HepG2 (cell line): Measurements from ENCODE around the gene CCDC136.

Experiments
- BRF2 ChIP-seq: sonication (generic); formaldehyde crosslinking; IDR thresholded peaks from 2 replicates; pipeline ENCODE4 v1.8.1; 2022; ENCODE audit warnings: mild to moderate bottlenecking, missing genetic modification reagents
- CC2D1A ChIP-seq: sonication (generic); formaldehyde crosslinking; IDR thresholded peaks from 2 replicates; pipeline ENCODE4 v1.8.1; 2023; ENCODE audit warnings: mild to moderate bottlenecking, missing genetic modification reagents
- CHD4 ChIP-seq: fragments of 200-600 bp; sonication (generic); IDR thresholded peaks from 2 replicates; pipeline ENCODE4 v1.7.0; 2017; ENCODE audit warnings: mild to moderate bottlenecking, low read length, borderline replicate concordance
- EP300 ChIP-seq, 3 experiments: sonication (generic) in 1 of 3; formaldehyde crosslinking in 1 of 3; IDR thresholded peaks; 2 replicates each; pipeline versions ENCODE4 v1.5.1 to v1.6.1; 2011 to 2020; ENCODE audit warnings: low read depth in 2 of 3, low read length in 2 of 3, borderline replicate concordance in 1 of 3, improper control_type of control experiment in 1 of 3, mild to moderate bottlenecking in 1 of 3, missing genetic modification reagents in 1 of 3, moderate library complexity in 1 of 3
- EZH2 ChIP-seq: conservative IDR thresholded peaks from 2 replicates; pipeline ENCODE4 v1.6.1; 2012; ENCODE audit warnings: mild to moderate bottlenecking, low read depth, low read length, moderate library complexity
- FOXA3 ChIP-seq: IDR thresholded peaks from 2 replicates; pipeline ENCODE4 v1.6.1; 2016; ENCODE audit warnings: missing genetic modification reagents, missing compliant biosample characterization
- JUN ChIP-seq: sonication (generic); formaldehyde crosslinking; IDR thresholded peaks from 2 replicates; pipeline ENCODE4 v1.4.0; 2020; ENCODE audit warnings: mild to moderate bottlenecking, missing genetic modification reagents
- PRDM15 ChIP-seq: sonication (generic); formaldehyde crosslinking; IDR thresholded peaks from 2 replicates; pipeline ENCODE4 v1.4.0; 2020; ENCODE audit warnings: missing genetic modification reagents
- ZNF3 ChIP-seq: IDR thresholded peaks from 2 replicates; pipeline ENCODE4 v1.7.0; 2017; ENCODE audit warnings: inconsistent platforms
- ZNF724P ChIP-seq: sonication (generic); formaldehyde crosslinking; IDR thresholded peaks from 2 replicates; pipeline ENCODE4 v1.8.0; 2022; ENCODE audit warnings: missing genetic modification reagents, borderline replicate concordance

GRCh38 chr7:128826512-128826911, 34.7 kb downstream of the CCDC136 start:
- TF ChIP-seq JUN (CRISPR knock-in tag): no peak
- no peak for TF ChIP-seq BRF2 (CRISPR knock-in tag)
- TF ChIP-seq ZNF3 (CRISPR knock-in tag): no peak
- TF ChIP-seq FOXA3: no peak
- no peak for TF ChIP-seq EZH2
- no peak for TF ChIP-seq CC2D1A (CRISPR knock-in tag)
- TF ChIP-seq ZNF724P: no peak
- no peak for TF ChIP-seq CHD4
- no peak for TF ChIP-seq EP300 (IDR thresholded peaks at IDR 0.05; ENCODE audit: low read depth in 2 of 2, low read length in 2 of 2)
- TF ChIP-seq EP300 (CRISPR knock-in tag; IDR thresholded peaks at IDR 0.05; ENCODE audit: borderline replicate concordance): no peak
- TF ChIP-seq PRDM15: no peak
